HepG2 (cell line): ENCODE data around the gene MTMR4. TPM values are rescaled to one million over a fixed set of nuclear protein-coding genes. Genes with fewer than 3 reads are reported as not detected.
A peak's percentile ranks its signal among the peaks of the same experiment; 100 is the strongest.

Experiments used
- BHLHE40 ChIP-seq: IDR thresholded peaks from 2 replicates; pipeline ENCODE4 v1.6.1; 2011; ENCODE audit warnings: low read length, improper control_type of control experiment
- CBX1 ChIP-seq: IDR thresholded peaks from one replicate; pipeline ENCODE4 v1.6.1; 2016; ENCODE audit warnings: antibody characterized with exemption, low read depth
- HDAC1 ChIP-seq: sonication (generic); formaldehyde crosslinking; IDR thresholded peaks from 2 replicates; pipeline ENCODE4 v1.5.1; 2020; ENCODE audit warnings: mild to moderate bottlenecking, missing genetic modification reagents
- JUN ChIP-seq: sonication (generic); formaldehyde crosslinking; IDR thresholded peaks from 2 replicates; pipeline ENCODE4 v1.4.0; 2020; ENCODE audit warnings: mild to moderate bottlenecking, missing genetic modification reagents
- KDM5A ChIP-seq: fragments of 200-600 bp; sonication (generic); IDR thresholded peaks from 2 replicates; pipeline ENCODE4 v1.7.0; 2018; ENCODE audit warnings: antibody characterized with exemption, mild to moderate bottlenecking, low read length, borderline replicate concordance
- MTA1 ChIP-seq: sonication (generic); formaldehyde crosslinking; IDR thresholded peaks from 2 replicates; pipeline ENCODE4 v1.4.0; 2020; ENCODE audit warnings: missing genetic modification reagents, mild to moderate bottlenecking, borderline replicate concordance
- PRPF4 ChIP-seq: fragments of 200-400 bp; formaldehyde crosslinking; IDR thresholded peaks from 2 replicates; pipeline ENCODE4 v1.6.1; 2016; ENCODE audit warnings: low read length, low read depth; ENCODE audit not compliant: poor library complexity, severe bottlenecking
- RFX3 ChIP-seq: IDR thresholded peaks from 2 replicates; pipeline ENCODE4 v1.6.1; 2016; ENCODE audit warnings: missing biosample characterization, missing genetic modification reagents
- TGIF2 ChIP-seq: IDR thresholded peaks from 2 replicates; pipeline ENCODE4 v1.6.1; 2016; ENCODE audit warnings: control low read depth, missing compliant biosample characterization
- WIZ ChIP-seq: sonication (generic); formaldehyde crosslinking; IDR thresholded peaks from 2 replicates; pipeline ENCODE4 v1.5.1; 2020; ENCODE audit warnings: mild to moderate bottlenecking, missing genetic modification reagents
- ZFP82 ChIP-seq: sonication (generic); formaldehyde crosslinking; IDR thresholded peaks from 2 replicates; pipeline ENCODE4 v1.5.1; 2020; ENCODE audit warnings: mild to moderate bottlenecking, missing genetic modification reagents, borderline replicate concordance
- ZNF260 ChIP-seq: sonication (generic); formaldehyde crosslinking; IDR thresholded peaks from 2 replicates; pipeline ENCODE4 v1.4.0; 2020; ENCODE audit warnings: missing genetic modification reagents, low read depth, mild to moderate bottlenecking, borderline replicate concordance
- ZNF431 ChIP-seq: sonication (generic); formaldehyde crosslinking; IDR thresholded peaks from 2 replicates; pipeline ENCODE4 v1.9.0; 2022; ENCODE audit warnings: missing genetic modification reagents, low read depth, mild to moderate bottlenecking, borderline replicate concordance
- ZNF563 ChIP-seq: sonication (generic); formaldehyde crosslinking; IDR thresholded peaks from 2 replicates; pipeline ENCODE4 v1.8.0; 2022; ENCODE audit warnings: mild to moderate bottlenecking, moderate library complexity, missing genetic modification reagents
- ZNF629 ChIP-seq: sonication (generic); formaldehyde crosslinking; conservative IDR thresholded peaks from 2 replicates; pipeline ENCODE4 v1.5.0; 2020; ENCODE audit warnings: missing genetic modification reagents
- ZNF749 ChIP-seq: sonication (generic); formaldehyde crosslinking; IDR thresholded peaks from 2 replicates; pipeline ENCODE4 v1.8.0; 2022; ENCODE audit warnings: mild to moderate bottlenecking, missing genetic modification reagents, moderate library complexity, borderline replicate concordance
- ZSCAN22 ChIP-seq: sonication (generic); formaldehyde crosslinking; IDR thresholded peaks from 2 replicates; pipeline ENCODE4 v1.4.0; 2020; ENCODE audit warnings: mild to moderate bottlenecking, missing genetic modification reagents
- polyA plus RNA-seq, 8 experiments: library from polyadenylated mRNA; depleted of rRNA in 3 of 8; stranded (reverse) in 7 of 8; unstranded in 1 of 8; fragments of >200 nt; fragmentation: Illumina TruSeq in 4 of 8; extraction: Trizol in 4 of 8; gene quantifications; 2 replicates each; pipeline versions ENCODE4 v1.2.1 to v1.2.3, GENCODE V29; 2011 to 2016; ENCODE audit warnings: low read depth in 4 of 8, missing spikeins in 1 of 8, mixed read lengths in 1 of 8; ENCODE audit not compliant: insufficient read depth in 1 of 8
- total RNA-seq, 5 experiments: library from RNA; depleted of rRNA; stranded (reverse); fragments of >200 nt; fragmentation: Illumina TruSeq; extraction: Trizol; gene quantifications; 2 replicates each; pipeline ENCODE4 v1.2.3, GENCODE V29; 2016; ENCODE audit warnings: low read depth in 1 of 5
- TF ChIP-seq, protein P1 (sequence below): sonication (generic); formaldehyde crosslinking; IDR thresholded peaks from 2 replicates; pipeline ENCODE4 v1.5.0; 2020; ENCODE audit warnings: mild to moderate bottlenecking, missing genetic modification reagents, borderline replicate concordance
- TF ChIP-seq, protein P2 (sequence below): sonication (generic); formaldehyde crosslinking; IDR thresholded peaks from 2 replicates; pipeline ENCODE4 v1.8.0; 2022; ENCODE audit warnings: mild to moderate bottlenecking, missing genetic modification reagents, moderate library complexity
- TF ChIP-seq, protein P3 (sequence below): sonication (generic); formaldehyde crosslinking; conservative IDR thresholded peaks from 2 replicates; pipeline ENCODE4 v1.8.1; 2023; ENCODE audit warnings: missing genetic modification reagents
- TF ChIP-seq, protein P4 (sequence below): sonication (generic); formaldehyde crosslinking; IDR thresholded peaks from 2 replicates; pipeline ENCODE4 v1.4.0; 2020; ENCODE audit warnings: missing genetic modification reagents

Gene MTMR4
- total and polyA plus RNA-seq, 2 of the 13 experiments (the other 11 are each of a cell fraction or from before 2014, with no cell fraction given): 62.5 to 65.1 TPM

DNA sequence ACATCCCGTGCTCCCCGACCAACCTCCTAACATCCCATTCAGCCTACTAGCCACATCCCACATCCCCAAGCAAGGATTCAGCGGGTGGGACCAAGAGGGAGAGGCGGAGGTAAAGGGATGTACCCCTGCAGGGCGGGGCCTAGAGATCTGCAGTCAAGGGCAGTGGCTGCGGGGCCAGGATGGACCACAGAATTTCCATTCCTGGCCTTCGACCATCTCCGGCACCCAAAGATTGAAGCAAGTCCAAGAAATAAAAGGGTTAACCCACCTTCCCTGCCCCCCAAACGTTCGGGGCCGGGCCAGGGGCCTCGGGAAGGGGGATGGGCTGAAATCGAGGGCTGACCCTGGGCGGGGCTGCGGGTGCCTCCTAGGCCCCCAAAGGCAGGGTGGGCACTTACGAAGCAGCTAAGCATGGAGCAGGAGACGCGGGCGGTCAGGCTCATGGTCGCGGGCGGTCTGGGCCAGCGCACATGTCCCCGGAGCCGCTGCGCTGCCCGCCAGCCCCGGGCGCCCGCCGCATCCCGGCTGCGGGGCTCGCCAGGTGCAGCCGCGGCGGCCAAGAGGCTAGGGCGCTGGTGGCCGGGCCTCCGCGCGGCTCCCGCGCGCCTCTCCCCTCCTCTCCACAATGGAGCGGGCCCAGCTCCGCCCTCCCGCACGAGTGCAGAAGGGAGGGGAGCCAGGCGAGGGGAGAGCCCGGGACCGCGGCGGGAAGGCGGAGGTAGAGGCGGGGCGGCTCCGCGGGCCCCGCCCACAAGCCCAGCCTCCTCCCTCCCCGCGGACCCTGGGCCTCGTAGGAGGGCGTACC is at the start of gene MTMR4 (continued):
- TF ChIP-seq, protein P1, sequence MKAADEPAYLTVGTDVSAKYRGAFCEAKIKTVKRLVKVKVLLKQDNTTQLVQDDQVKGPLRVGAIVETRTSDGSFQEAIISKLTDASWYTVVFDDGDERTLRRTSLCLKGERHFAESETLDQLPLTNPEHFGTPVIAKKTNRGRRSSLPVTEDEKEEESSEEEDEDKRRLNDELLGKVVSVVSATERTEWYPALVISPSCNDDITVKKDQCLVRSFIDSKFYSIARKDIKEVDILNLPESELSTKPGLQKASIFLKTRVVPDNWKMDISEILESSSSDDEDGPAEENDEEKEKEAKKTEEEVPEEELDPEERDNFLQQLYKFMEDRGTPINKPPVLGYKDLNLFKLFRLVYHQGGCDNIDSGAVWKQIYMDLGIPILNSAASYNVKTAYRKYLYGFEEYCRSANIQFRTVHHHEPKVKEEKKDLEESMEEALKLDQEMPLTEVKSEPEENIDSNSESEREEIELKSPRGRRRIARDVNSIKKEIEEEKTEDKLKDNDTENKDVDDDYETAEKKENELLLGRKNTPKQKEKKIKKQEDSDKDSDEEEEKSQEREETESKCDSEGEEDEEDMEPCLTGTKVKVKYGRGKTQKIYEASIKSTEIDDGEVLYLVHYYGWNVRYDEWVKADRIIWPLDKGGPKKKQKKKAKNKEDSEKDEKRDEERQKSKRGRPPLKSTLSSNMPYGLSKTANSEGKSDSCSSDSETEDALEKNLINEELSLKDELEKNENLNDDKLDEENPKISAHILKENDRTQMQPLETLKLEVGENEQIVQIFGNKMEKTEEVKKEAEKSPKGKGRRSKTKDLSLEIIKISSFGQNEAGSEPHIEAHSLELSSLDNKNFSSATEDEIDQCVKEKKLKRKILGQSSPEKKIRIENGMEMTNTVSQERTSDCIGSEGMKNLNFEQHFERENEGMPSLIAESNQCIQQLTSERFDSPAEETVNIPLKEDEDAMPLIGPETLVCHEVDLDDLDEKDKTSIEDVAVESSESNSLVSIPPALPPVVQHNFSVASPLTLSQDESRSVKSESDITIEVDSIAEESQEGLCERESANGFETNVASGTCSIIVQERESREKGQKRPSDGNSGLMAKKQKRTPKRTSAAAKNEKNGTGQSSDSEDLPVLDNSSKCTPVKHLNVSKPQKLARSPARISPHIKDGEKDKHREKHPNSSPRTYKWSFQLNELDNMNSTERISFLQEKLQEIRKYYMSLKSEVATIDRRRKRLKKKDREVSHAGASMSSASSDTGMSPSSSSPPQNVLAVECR (CRISPR knock-in tag): peak; percentile 68
- TF ChIP-seq BHLHE40 (peak; percentile 85), JUN (CRISPR knock-in tag) (no peak), RFX3 (no peak), HDAC1 (CRISPR knock-in tag) (peak; percentile 64; the same call in 1 of the 2 replicates), PRPF4 (no peak), ZFP82 (CRISPR knock-in tag) (peak; percentile 81; the same call in 1 of the 2 replicates), TGIF2 (CRISPR knock-in tag) (peak; percentile 80; the same call in 1 of the 2 replicates), ZNF563 (CRISPR knock-in tag) (peak; percentile 15; the same call in 1 of the 2 replicates), ZSCAN22 (CRISPR knock-in tag) (no peak), ZNF749 (no peak), ZNF629 (CRISPR knock-in tag) (no peak), CBX1 (no peak), WIZ (CRISPR knock-in tag) (no peak), MTA1 (no peak), ZNF260 (CRISPR knock-in tag) (no peak), ZNF431 (CRISPR knock-in tag) (no peak; the same call in 1 of the 2 replicates), KDM5A (no peak)
- TF ChIP-seq, protein P2, sequence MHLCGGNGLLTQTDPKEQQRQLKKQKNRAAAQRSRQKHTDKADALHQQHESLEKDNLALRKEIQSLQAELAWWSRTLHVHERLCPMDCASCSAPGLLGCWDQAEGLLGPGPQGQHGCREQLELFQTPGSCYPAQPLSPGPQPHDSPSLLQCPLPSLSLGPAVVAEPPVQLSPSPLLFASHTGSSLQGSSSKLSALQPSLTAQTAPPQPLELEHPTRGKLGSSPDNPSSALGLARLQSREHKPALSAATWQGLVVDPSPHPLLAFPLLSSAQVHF: no peak
- TF ChIP-seq, protein P3, sequence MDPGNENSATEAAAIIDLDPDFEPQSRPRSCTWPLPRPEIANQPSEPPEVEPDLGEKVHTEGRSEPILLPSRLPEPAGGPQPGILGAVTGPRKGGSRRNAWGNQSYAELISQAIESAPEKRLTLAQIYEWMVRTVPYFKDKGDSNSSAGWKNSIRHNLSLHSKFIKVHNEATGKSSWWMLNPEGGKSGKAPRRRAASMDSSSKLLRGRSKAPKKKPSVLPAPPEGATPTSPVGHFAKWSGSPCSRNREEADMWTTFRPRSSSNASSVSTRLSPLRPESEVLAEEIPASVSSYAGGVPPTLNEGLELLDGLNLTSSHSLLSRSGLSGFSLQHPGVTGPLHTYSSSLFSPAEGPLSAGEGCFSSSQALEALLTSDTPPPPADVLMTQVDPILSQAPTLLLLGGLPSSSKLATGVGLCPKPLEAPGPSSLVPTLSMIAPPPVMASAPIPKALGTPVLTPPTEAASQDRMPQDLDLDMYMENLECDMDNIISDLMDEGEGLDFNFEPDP: no peak
- TF ChIP-seq, protein P4, sequence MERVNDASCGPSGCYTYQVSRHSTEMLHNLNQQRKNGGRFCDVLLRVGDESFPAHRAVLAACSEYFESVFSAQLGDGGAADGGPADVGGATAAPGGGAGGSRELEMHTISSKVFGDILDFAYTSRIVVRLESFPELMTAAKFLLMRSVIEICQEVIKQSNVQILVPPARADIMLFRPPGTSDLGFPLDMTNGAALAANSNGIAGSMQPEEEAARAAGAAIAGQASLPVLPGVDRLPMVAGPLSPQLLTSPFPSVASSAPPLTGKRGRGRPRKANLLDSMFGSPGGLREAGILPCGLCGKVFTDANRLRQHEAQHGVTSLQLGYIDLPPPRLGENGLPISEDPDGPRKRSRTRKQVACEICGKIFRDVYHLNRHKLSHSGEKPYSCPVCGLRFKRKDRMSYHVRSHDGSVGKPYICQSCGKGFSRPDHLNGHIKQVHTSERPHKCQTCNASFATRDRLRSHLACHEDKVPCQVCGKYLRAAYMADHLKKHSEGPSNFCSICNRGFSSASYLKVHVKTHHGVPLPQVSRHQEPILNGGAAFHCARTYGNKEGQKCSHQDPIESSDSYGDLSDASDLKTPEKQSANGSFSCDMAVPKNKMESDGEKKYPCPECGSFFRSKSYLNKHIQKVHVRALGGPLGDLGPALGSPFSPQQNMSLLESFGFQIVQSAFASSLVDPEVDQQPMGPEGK (CRISPR knock-in tag): peak; percentile 82; the same call in 1 of the 2 replicates
